ENCODE measurements around the gene SMAD2. TPM values are rescaled to one million over a fixed set of nuclear protein-coding genes. Genes with fewer than 3 reads are reported as not detected.
A peak's percentile ranks its signal among the peaks of the same experiment; 100 is the strongest.

The SMAD2 gene
- total and polyA plus RNA-seq, 9 of the 15 experiments (the other 6 are each of a cell fraction or from before 2014, with no cell fraction given): 9.2 to 49.6 (median 33.7) TPM

DNA sequence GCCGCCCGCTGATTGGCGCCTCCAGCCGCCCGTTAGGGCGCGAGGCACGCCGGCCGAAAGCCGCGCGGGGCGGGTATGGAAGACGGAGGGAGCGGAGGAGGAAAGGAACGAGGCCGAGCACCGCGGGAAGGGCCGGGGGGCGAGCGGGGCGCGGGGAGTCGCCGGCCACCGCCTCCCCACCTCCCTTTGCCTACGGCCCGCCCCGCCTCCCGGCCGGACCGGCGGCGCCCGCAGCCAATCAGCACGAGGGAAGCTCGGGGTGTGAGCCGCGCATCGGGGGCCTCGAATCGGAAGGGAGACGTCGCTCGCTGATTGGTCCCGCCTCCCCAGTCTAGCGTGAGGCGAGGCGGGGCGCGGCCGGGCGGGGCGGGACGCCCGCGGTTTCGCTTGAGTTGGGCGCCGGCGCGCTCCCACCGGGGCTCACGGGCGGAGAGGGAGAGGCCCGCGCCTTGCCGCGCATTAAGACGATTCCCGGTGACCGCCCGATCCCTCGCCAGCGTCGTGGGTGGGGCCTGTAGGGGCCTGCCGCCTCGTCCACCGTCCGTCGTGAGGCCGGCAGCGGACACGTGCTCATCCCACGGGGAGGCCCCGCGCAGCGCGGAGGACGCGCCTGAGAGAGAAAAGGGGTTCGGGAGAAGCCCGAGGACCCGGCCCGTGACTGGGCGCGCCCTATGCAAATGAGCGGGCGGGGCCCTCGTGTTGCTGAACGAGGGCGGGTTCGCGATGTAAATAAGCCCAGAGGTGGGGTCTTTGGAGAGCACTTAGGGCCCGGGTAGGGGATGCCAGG lies 665 bp upstream of the SMAD2 start:
- H4K20me1 ChIP-seq (replicated peaks; ENCODE audit: control insufficient read depth, insufficient read depth, low read length): peaks cover 1% of the 10 kb centered on the region; the same call in 1 of the 2 replicates
- peak overlapping the region; percentile 91 for H2AFZ ChIP-seq (ENCODE audit: low read depth, low read length)
- H3K9ac ChIP-seq (ENCODE audit: insufficient read depth in 1 of 2, low read depth in 2 of 2, low read length in 2 of 2): peak overlapping the region; percentile 76 to 93
- WGBS (ENCODE audit: insufficient coverage, low coverage, missing lambda C conversion rate): under 1% methylated on average over 28 of the region's 107 CpGs
- no peaks in the 10 kb centered on the region for H3K9me1 ChIP-seq (ENCODE audit: control insufficient read depth, insufficient read depth, low read length)
- ATAC-seq (peak; percentile 89), FAIRE-seq (no peak), DNase-seq (ENCODE audit: extremely low read depth in 1 of 4, low spot score in 3 of 4) (peak; percentile 89 to 95 (median 91))
- intact Hi-C loops (cut with micrococcal nuclease) (loop anchor here (5.0 kb wide), 3 partner anchors 34 to 159 kb away; no protein-coding TSS in a partner anchor), in situ Hi-C loops (cut with MboI) (no loop called here)
- peak overlapping the region; percentile 91 for H3K27ac ChIP-seq (ENCODE audit: extremely low read depth, low read depth, low read length)
- peak overlapping the region; percentile 78 for H3K4me2 ChIP-seq (ENCODE audit: insufficient read depth, low read length)
- TSS peak; percentile 83 for BruUV-seq (replicated peaks)
- H3K4me3 ChIP-seq: peak overlapping the region; percentile 92
- peaks cover 40% of the 10 kb centered on the region for H3K79me2 ChIP-seq (ENCODE audit: control insufficient read depth, insufficient read depth, low read length)
- no peaks in the 10 kb centered on the region for H3K27me3 ChIP-seq (ENCODE audit: control insufficient read depth in 2 of 2, insufficient read depth in 2 of 2, low read length in 2 of 2)
- H3K4me1 ChIP-seq (replicated peaks in 1 of 2; ENCODE audit: control insufficient read depth in 2 of 2, insufficient read depth in 2 of 2, low read length in 2 of 2): peaks cover 15 to 21% of the 10 kb centered on the region in 2 experiments
- H3K36me3 ChIP-seq (ENCODE audit: control insufficient read depth, insufficient read depth, low read length): no peaks in the 10 kb centered on the region; the same call in 2 of the 3 replicates
- ChIA-PET CTCF (ENCODE audit: low intra/inter-chr PET ratio) (interaction anchor here (2.2 kb wide), 1 partner anchor 92 kb away, joined by 7 read pairs; no protein-coding TSS in a partner anchor), POLR2A (interaction anchor here (0.6 to 1.4 kb wide), 3 partner anchors 32 to 981 kb away, joined by 3 to 5 read pairs (median 5); no protein-coding TSS in a partner anchor)
- H3K9me3 ChIP-seq (replicated peaks; ENCODE audit: control insufficient read depth, insufficient read depth, low read depth, low read length): no peaks in the 10 kb centered on the region
- TF ChIP-seq HMGN3 (IDR thresholded peaks at IDR 0.05; ENCODE audit: borderline replicate concordance, extremely low read depth, insufficient read length, low read depth, low read length): peak; percentile 17
- TF ChIP-seq MXI1 (IDR thresholded peaks at IDR 0.05; ENCODE audit: low read depth, low read length): no peak
- TF ChIP-seq TARDBP (IDR thresholded peaks at IDR 0.05): peak; percentile 65; the same call in 1 of the 2 replicates
- no peak for TF ChIP-seq MAFK (IDR thresholded peaks at IDR 0.05; ENCODE audit: low read length)
- TF ChIP-seq, protein P1, sequence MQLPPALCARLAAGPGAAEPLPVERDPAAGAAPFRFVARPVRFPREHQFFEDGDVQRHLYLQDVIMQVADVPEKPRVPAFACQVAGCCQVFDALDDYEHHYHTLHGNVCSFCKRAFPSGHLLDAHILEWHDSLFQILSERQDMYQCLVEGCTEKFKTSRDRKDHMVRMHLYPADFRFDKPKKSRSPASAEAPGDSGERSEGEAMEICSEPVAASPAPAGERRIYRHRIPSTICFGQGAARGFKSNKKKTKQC (CRISPR knock-in tag; IDR thresholded peaks at IDR 0.05): peak; percentile 90
- peak; percentile 83 for TF ChIP-seq CTBP1 (IDR thresholded peaks at IDR 0.05; ENCODE audit: borderline replicate concordance)
- no peak for TF ChIP-seq MCM7 (IDR thresholded peaks at IDR 0.05)
- peak; percentile 9; the same call in 1 of the 2 replicates for TF ChIP-seq NCOR1 (IDR thresholded peaks at IDR 0.05)
- TF ChIP-seq HDAC6 (IDR thresholded peaks at IDR 0.05; ENCODE audit: low read depth, low read length): no peak
- no peak for TF ChIP-seq ZNF217 (CRISPR knock-in tag; IDR thresholded peaks at IDR 0.05)
- no peak for TF ChIP-seq PRPF4 (IDR thresholded peaks at IDR 0.05; ENCODE audit: insufficient read depth, low read depth, low read length, poor library complexity, severe bottlenecking)
- TF ChIP-seq ETV6 (IDR thresholded peaks at IDR 0.05; ENCODE audit: borderline replicate concordance in 1 of 2, low read depth in 2 of 2, low read length in 1 of 2): no peak
- peak; percentile 67; the same call in 1 of the 2 replicates for TF ChIP-seq ETV6 (CRISPR knock-in tag; IDR thresholded peaks at IDR 0.05; ENCODE audit: borderline replicate concordance)
- TF ChIP-seq PURB (CRISPR knock-in tag; IDR thresholded peaks at IDR 0.05; ENCODE audit: low read depth): no peak
- 0 out of 2 replicates have a peak, but pooled peaks have one; percentile 50 for TF ChIP-seq ZNF263 (CRISPR knock-in tag; IDR thresholded peaks at IDR 0.05; ENCODE audit: borderline replicate concordance)
- no peak for TF ChIP-seq DPF2 (IDR thresholded peaks at IDR 0.05)
- TF ChIP-seq RNF2 (IDR thresholded peaks at IDR 0.05): 0 out of 2 replicates have a peak, but pooled peaks have one; percentile 41
- TF ChIP-seq SMAD4 (CRISPR knock-in tag; conservative IDR thresholded peaks at IDR 0.05): peak; percentile 72
- TF ChIP-seq ZC3H8 (IDR thresholded peaks at IDR 0.05): no peak
- no peak for TF ChIP-seq ZNF445 (CRISPR knock-in tag; IDR thresholded peaks at IDR 0.05; ENCODE audit: low read depth)
- peak; percentile 72; the same call in 1 of the 2 replicates for TF ChIP-seq NR3C1 (CRISPR knock-in tag; IDR thresholded peaks at IDR 0.05)
- TF ChIP-seq FOS (IDR thresholded peaks at IDR 0.05; ENCODE audit: extremely low read depth, insufficient read length): peak; percentile 32
- TF ChIP-seq, protein P2, sequence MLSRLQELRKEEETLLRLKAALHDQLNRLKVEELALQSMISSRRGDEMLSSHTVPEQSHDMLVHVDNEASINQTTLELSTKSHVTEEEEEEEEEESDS (CRISPR knock-in tag; IDR thresholded peaks at IDR 0.05): no peak
- TF ChIP-seq MEF2D (tag; conservative IDR thresholded peaks at IDR 0.05; ENCODE audit: low read depth): no peak
- no peak for TF ChIP-seq NCOA2 (IDR thresholded peaks at IDR 0.05; ENCODE audit: partially characterized antibody in 2 of 2)
